ENCODE measurements around the gene FOCAD. TPM values are rescaled to one million over a fixed set of nuclear protein-coding genes. Genes with fewer than 3 reads are reported as not detected.

The FOCAD gene
- total and polyA plus RNA-seq, 10 of the 15 experiments (the other 5 are each of a cell fraction or from before 2014, with no cell fraction given), result 13.7 to 93.0 (median 41.8) TPM

DNA sequence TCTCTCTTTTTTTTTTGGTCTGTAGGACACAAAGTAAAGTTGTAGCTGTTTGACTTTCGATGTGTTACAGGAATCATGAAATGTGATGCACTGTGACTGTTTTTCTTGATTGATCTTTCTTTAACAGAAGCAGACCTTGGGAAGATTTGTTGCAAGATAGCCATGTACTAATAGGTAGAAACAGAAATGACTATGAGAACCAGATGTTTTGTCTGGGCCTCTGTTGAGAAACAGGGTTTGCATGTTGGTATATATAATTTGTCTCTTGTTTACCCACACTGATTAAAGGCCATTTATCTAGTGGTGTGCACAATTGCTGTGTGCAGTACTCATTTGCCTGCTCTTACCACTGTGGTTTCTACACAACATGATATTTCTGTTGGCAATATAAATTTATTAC lies 222.3 kb downstream of the FOCAD start (continued):
- TF ChIP-seq, protein P1, sequence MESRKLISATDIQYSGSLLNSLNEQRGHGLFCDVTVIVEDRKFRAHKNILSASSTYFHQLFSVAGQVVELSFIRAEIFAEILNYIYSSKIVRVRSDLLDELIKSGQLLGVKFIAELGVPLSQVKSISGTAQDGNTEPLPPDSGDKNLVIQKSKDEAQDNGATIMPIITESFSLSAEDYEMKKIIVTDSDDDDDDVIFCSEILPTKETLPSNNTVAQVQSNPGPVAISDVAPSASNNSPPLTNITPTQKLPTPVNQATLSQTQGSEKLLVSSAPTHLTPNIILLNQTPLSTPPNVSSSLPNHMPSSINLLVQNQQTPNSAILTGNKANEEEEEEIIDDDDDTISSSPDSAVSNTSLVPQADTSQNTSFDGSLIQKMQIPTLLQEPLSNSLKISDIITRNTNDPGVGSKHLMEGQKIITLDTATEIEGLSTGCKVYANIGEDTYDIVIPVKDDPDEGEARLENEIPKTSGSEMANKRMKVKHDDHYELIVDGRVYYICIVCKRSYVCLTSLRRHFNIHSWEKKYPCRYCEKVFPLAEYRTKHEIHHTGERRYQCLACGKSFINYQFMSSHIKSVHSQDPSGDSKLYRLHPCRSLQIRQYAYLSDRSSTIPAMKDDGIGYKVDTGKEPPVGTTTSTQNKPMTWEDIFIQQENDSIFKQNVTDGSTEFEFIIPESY (IDR thresholded peaks at IDR 0.05), result no peak
- no peak for TF ChIP-seq ZNF274 (IDR thresholded peaks at IDR 0.05; ENCODE audit: insufficient read depth, insufficient read length)
- TF ChIP-seq SP1 (IDR thresholded peaks at IDR 0.05; ENCODE audit: low read depth, low read length), result no peak
- TF ChIP-seq, protein P2, sequence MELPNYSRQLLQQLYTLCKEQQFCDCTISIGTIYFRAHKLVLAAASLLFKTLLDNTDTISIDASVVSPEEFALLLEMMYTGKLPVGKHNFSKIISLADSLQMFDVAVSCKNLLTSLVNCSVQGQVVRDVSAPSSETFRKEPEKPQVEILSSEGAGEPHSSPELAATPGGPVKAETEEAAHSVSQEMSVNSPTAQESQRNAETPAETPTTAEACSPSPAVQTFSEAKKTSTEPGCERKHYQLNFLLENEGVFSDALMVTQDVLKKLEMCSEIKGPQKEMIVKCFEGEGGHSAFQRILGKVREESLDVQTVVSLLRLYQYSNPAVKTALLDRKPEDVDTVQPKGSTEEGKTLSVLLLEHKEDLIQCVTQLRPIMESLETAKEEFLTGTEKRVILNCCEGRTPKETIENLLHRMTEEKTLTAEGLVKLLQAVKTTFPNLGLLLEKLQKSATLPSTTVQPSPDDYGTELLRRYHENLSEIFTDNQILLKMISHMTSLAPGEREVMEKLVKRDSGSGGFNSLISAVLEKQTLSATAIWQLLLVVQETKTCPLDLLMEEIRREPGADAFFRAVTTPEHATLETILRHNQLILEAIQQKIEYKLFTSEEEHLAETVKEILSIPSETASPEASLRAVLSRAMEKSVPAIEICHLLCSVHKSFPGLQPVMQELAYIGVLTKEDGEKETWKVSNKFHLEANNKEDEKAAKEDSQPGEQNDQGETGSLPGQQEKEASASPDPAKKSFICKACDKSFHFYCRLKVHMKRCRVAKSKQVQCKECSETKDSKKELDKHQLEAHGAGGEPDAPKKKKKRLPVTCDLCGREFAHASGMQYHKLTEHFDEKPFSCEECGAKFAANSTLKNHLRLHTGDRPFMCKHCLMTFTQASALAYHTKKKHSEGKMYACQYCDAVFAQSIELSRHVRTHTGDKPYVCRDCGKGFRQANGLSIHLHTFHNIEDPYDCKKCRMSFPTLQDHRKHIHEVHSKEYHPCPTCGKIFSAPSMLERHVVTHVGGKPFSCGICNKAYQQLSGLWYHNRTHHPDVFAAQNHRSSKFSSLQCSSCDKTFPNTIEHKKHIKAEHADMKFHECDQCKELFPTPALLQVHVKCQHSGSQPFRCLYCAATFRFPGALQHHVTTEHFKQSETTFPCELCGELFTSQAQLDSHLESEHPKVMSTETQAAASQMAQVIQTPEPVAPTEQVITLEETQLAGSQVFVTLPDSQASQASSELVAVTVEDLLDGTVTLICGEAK (IDR thresholded peaks at IDR 0.05; ENCODE audit: borderline replicate concordance), result no peak
- no peak for TF ChIP-seq RCOR1 (conservative IDR thresholded peaks at IDR 0.05; ENCODE audit: low read depth, low read length)
- TF ChIP-seq SREBF2 (IDR thresholded peaks at IDR 0.05; ENCODE audit: low read length), result no peak
- no peak for TF ChIP-seq BCLAF1 (IDR thresholded peaks at IDR 0.05)
- no peak for TF ChIP-seq ZNF207 (IDR thresholded peaks at IDR 0.05; ENCODE audit: borderline replicate concordance)
- TF ChIP-seq TBL1XR1 (IDR thresholded peaks at IDR 0.05; ENCODE audit: low read depth, low read length), result no peak
- TF ChIP-seq LARP7 (IDR thresholded peaks at IDR 0.05), result no peak
- TF ChIP-seq, protein P3, sequence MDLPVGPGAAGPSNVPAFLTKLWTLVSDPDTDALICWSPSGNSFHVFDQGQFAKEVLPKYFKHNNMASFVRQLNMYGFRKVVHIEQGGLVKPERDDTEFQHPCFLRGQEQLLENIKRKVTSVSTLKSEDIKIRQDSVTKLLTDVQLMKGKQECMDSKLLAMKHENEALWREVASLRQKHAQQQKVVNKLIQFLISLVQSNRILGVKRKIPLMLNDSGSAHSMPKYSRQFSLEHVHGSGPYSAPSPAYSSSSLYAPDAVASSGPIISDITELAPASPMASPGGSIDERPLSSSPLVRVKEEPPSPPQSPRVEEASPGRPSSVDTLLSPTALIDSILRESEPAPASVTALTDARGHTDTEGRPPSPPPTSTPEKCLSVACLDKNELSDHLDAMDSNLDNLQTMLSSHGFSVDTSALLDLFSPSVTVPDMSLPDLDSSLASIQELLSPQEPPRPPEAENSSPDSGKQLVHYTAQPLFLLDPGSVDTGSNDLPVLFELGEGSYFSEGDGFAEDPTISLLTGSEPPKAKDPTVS (IDR thresholded peaks at IDR 0.05; ENCODE audit: low read depth, low read length), result no peak
- TF ChIP-seq, protein P4, sequence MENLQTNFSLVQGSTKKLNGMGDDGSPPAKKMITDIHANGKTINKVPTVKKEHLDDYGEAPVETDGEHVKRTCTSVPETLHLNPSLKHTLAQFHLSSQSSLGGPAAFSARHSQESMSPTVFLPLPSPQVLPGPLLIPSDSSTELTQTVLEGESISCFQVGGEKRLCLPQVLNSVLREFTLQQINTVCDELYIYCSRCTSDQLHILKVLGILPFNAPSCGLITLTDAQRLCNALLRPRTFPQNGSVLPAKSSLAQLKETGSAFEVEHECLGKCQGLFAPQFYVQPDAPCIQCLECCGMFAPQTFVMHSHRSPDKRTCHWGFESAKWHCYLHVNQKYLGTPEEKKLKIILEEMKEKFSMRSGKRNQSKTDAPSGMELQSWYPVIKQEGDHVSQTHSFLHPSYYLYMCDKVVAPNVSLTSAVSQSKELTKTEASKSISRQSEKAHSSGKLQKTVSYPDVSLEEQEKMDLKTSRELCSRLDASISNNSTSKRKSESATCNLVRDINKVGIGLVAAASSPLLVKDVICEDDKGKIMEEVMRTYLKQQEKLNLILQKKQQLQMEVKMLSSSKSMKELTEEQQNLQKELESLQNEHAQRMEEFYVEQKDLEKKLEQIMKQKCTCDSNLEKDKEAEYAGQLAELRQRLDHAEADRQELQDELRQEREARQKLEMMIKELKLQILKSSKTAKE (IDR thresholded peaks at IDR 0.05; ENCODE audit: low read depth, poor library complexity, severe bottlenecking), result no peak
